Brain (organoid and tissue), 1 donor: Measurements from ENCODE around the gene USP17L17. TPM values are rescaled to one million over a fixed set of nuclear protein-coding genes. Genes with fewer than 3 reads are reported as not detected.

Experiments used
- polyA plus RNA-seq: library from polyadenylated mRNA; stranded (reverse); fragments of 350-450 nt; fragmentation: Illumina TruSeq; extraction: RNeasy Lipid Tissue Mini Kit (QIAGEN cat#74804); gene quantifications from one replicate; pipeline ENCODE4 v1.2.3, GENCODE V29; 2015; ENCODE audit warnings: low read depth, low replicate concordance; ENCODE audit not compliant: insufficient read depth

USP17L17 gene
- polyA plus RNA-seq, 1 donor from 2014 or later: not detected

Other genes with a start within 250 kb of the USP17L17 start
- not detected for gene FAM90A26, start 73.5 kb upstream of the USP17L17 start, polyA plus RNA-seq
- gene USP17L10, start 33.2 kb upstream of the USP17L17 start, polyA plus RNA-seq: not detected
- not detected for gene USP17L11, start 28.5 kb upstream of the USP17L17 start, polyA plus RNA-seq
- gene USP17L12, start 23.7 kb upstream of the USP17L17 start, polyA plus RNA-seq: not detected
- gene USP17L13, start 19.0 kb upstream of the USP17L17 start, polyA plus RNA-seq: not detected
- gene USP17L15, start 9.5 kb upstream of the USP17L17 start, polyA plus RNA-seq: not detected
- gene USP17L18, start 4.8 kb downstream of the USP17L17 start, polyA plus RNA-seq: not detected
- gene USP17L19, start 9.5 kb downstream of the USP17L17 start, polyA plus RNA-seq: not detected
- not detected for gene USP17L20, start 14.2 kb downstream of the USP17L17 start, polyA plus RNA-seq
- not detected for gene USP17L21, start 19.0 kb downstream of the USP17L17 start, polyA plus RNA-seq
- gene USP17L22, start 23.7 kb downstream of the USP17L17 start, polyA plus RNA-seq: not detected
- gene USP17L24, start 81.3 kb downstream of the USP17L17 start, polyA plus RNA-seq: not detected
- not detected for gene USP17L25, start 86.0 kb downstream of the USP17L17 start, polyA plus RNA-seq
- gene USP17L26, start 90.8 kb downstream of the USP17L17 start, polyA plus RNA-seq: not detected
- not detected for gene USP17L5, start 95.5 kb downstream of the USP17L17 start, polyA plus RNA-seq
- not detected for gene USP17L27, start 100.3 kb downstream of the USP17L17 start, polyA plus RNA-seq
- gene USP17L28, start 105.0 kb downstream of the USP17L17 start, polyA plus RNA-seq: not detected
- not detected for gene USP17L29, start 109.8 kb downstream of the USP17L17 start, polyA plus RNA-seq
- not detected for gene USP17L30, start 119.2 kb downstream of the USP17L17 start, polyA plus RNA-seq
- not detected for gene DEFB131A, start 200.5 kb downstream of the USP17L17 start, polyA plus RNA-seq